Measurements from ENCODE around the gene SP9.
"Not testable (repeated sequence)": the region's sequence is repeated elsewhere in the genome, so short reads cannot be mapped to it uniquely, and the experiment has no call there.

The SP9 gene

DNA sequence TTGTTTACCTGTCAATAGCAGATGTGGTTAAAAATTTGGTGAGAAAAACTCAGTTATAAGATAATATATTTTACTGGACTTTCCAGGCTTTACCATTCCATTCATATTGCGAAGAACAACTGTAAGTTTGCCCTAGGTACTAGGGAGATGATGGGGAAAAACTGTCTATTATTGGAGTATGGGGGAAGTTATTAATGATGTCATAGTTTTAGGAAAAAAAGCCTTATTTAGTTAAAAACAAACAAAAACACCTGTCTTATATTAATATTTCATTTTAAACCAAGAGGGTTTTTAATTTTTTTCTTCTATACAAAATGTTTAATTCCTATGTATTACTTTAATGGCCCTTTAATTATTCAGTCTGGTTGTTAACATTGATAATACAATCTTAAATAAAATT lies 18.2 kb downstream of the SP9 start:
- H3K4me3 ChIP-seq (replicated peaks in 1 of 2; ENCODE audit: low read depth in 2 of 2, low read length in 2 of 2), result no peak overlapping the region
- DNase-seq (ENCODE audit: low read depth in 2 of 2), result no peak
- TF ChIP-seq CTCF (IDR thresholded peaks at IDR 0.05; ENCODE audit: low read depth, low read length), result no peak

GRCh38 chr2:174356347-174356746 lies 21.6 kb downstream of the SP9 start:
- TF ChIP-seq CTCF (IDR thresholded peaks at IDR 0.05; ENCODE audit: low read depth, low read length), result no peak
- no peak for DNase-seq (ENCODE audit: low read depth in 2 of 2)
- no peak overlapping the region for H3K4me3 ChIP-seq (replicated peaks in 1 of 2; ENCODE audit: low read depth in 2 of 2, low read length in 2 of 2)

GRCh38 chr2:174359663-174360062 lies 24.9 kb downstream of the SP9 start:
- not testable (repeated sequence) for DNase-seq (ENCODE audit: low read depth in 2 of 2); H3K4me3 ChIP-seq (replicated peaks in 1 of 2; ENCODE audit: low read depth in 2 of 2, low read length in 2 of 2)

DNA sequence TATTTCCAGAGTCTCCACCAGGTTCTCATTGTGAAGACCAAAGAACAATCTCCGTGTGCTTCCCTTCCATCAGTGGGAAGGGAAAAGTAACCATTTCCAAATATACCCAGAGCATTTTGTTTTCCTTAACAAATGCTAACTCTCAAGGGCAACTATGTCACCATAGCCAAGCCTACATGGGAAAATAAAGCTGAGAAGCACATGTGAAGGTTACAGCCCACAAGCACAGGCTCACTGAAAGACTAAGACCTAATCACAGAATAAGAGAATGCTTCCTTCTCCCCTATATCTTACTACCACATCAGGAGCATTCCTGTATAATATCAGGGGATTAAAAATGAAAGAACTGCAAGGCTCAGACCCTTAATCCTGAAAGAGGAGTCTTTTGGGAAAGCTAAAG lies 28.2 kb downstream of the SP9 start:
- DNase-seq (ENCODE audit: low read depth in 2 of 2), result no peak
- no peak for TF ChIP-seq CTCF (IDR thresholded peaks at IDR 0.05; ENCODE audit: low read depth, low read length)
- no peak overlapping the region for H3K4me3 ChIP-seq (replicated peaks in 1 of 2; ENCODE audit: low read depth in 2 of 2, low read length in 2 of 2)

DNA sequence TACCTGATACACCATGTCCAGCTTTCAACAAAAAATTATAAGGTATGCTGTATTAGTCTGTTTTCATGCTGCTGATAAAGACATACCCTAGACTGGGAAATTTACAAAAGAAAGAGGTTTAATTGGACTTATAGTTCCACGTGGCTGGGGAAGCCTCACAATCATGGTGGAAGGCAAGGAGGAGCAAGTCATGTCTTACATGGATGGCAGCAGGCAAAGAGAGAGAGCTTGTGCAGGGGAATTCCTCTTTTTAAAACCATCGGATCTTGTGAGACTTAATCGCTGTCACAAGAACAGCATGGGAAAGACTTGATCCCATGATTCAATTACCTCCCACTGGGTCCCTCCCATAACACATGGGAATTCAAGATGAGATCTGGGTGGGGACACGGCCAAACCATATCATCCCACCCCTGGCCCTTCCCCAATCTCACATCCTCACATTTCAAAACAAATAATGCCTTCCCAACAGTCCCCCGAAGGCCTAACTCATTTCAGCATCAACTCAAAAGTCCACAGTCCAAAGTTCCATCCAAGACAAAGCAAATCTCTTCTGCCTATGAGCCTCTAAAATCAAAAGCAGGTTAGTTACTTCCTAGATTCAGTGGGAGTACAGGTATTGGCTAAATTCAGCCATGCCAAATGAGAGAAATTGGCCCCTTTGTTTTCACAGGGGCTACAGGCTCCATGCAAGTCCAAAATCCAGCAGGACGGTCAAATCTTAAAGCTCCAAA lies 28.9 kb downstream of the SP9 start:
- not testable (repeated sequence) for DNase-seq (ENCODE audit: low read depth in 2 of 2); H3K4me3 ChIP-seq (replicated peaks in 1 of 2; ENCODE audit: low read depth in 2 of 2, low read length in 2 of 2)

DNA sequence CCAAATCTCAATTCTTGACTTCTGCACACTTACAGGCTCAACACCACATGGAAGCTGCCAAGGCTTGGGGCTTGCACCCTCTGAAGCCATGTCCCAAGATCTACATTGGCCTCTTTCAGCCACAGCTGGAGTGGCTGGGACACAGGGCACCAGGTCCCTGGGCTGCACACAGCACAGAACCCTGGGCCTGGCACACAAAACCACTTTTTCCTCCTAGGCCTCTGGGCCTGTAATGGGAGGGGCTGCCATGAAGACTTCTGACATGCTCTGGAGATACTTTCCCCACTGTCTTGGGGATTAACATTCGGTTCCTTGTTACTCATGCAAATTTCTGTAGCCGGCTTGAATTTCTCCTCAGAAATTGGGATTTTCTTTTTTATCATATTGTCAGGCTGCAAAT lies 29.9 kb downstream of the SP9 start:
- no peak overlapping the region for H3K4me3 ChIP-seq (replicated peaks in 1 of 2; ENCODE audit: low read depth in 2 of 2, low read length in 2 of 2)
- no peak for TF ChIP-seq CTCF (IDR thresholded peaks at IDR 0.05; ENCODE audit: low read depth, low read length)
- DNase-seq (ENCODE audit: low read depth in 2 of 2), result no peak

DNA sequence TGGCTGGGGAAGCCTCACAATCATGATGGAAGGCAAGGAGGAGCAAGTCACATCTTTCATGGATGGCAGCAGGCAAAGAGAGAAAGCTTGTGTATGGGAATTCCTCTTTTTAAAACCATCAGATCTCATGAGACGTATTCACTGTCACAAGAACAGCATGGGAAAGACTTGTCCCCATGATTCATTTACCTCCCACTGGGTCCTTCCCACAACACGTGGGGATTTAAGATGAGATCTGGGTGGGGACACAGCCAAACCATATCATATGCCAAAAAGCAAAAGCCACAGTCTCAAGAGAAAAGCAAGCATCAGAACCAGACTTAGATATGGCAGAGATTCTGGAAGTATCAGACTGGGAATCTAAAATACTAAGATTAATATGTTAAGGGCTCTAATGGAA lies 30.8 kb downstream of the SP9 start:
- no peak overlapping the region for H3K4me3 ChIP-seq (replicated peaks in 1 of 2; ENCODE audit: low read depth in 2 of 2, low read length in 2 of 2)
- TF ChIP-seq CTCF (IDR thresholded peaks at IDR 0.05; ENCODE audit: low read depth, low read length), result no peak
- DNase-seq (ENCODE audit: low read depth in 2 of 2), result peak in 1 of 2 donors; percentile 15

DNA sequence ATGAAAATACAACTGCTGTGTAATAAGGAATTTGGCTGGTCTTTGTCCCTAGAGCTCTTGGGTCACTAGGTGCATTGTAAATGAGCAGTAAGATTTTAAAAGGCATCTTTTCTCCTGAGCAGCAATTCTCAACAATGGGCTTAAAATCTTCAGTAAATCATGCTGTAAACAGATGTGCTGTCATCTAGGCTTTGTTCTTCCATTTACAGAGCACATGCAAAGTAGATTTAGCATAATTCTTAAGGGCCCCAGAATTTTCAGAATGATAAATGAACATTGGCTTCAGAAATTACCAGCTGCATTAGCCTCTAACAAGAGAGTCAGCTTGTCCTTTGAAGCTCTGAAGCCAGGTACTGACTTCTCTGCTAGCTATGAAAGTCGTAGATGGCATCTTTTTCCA lies 33.9 kb downstream of the SP9 start:
- TF ChIP-seq CTCF (IDR thresholded peaks at IDR 0.05; ENCODE audit: low read depth, low read length), result no peak
- DNase-seq (ENCODE audit: low read depth in 2 of 2), result no peak
- no peak overlapping the region for H3K4me3 ChIP-seq (replicated peaks in 1 of 2; ENCODE audit: low read depth in 2 of 2, low read length in 2 of 2)

Measured in cardiac fibroblast (primary cell).